K562 (cell line): ENCODE data around the gene SH3BGRL3. TPM values are rescaled to one million over a fixed set of nuclear protein-coding genes. Genes with fewer than 3 reads are reported as not detected.

Experiments used
- CHD2 ChIP-seq: IDR thresholded peaks from 2 replicates; pipeline ENCODE4 v1.6.1; 2011; ENCODE audit warnings: low read depth, low read length
- CREB3 ChIP-seq: fragments of 450-650 bp; conservative IDR thresholded peaks from 2 replicates; pipeline ENCODE4 v1.6.1; 2016; ENCODE audit warnings: missing genetic modification characterization, low read depth, mild to moderate bottlenecking, missing compliant biosample characterization, moderate library complexity
- HDAC6 ChIP-seq: IDR thresholded peaks from 2 replicates; pipeline ENCODE4 v1.6.1; 2012; ENCODE audit warnings: low read depth, mild to moderate bottlenecking, control low read depth, inconsistent platforms, low read length, moderate library complexity
- KLF1 ChIP-seq: fragments of 450-650 bp; IDR thresholded peaks from 2 replicates; pipeline ENCODE4 v1.6.1; 2016; ENCODE audit warnings: missing genetic modification characterization, missing compliant biosample characterization
- PHB2 ChIP-seq: fragments of 450-650 bp; IDR thresholded peaks from 2 replicates; pipeline ENCODE4 v1.6.1; 2017; ENCODE audit warnings: low read depth
- POLR2G ChIP-seq: fragments of 200-400 bp; formaldehyde crosslinking; IDR thresholded peaks from 2 replicates; pipeline ENCODE4 v1.6.1; 2017; ENCODE audit warnings: low read depth, mild to moderate bottlenecking, antibody characterized with exemption, low read length, moderate library complexity
- PYGO2 ChIP-seq: fragments of 450-650 bp; IDR thresholded peaks from 2 replicates; pipeline ENCODE4 v1.6.1; 2016; ENCODE audit warnings: mild to moderate bottlenecking, missing genetic modification characterization, moderate library complexity, missing compliant biosample characterization
- SLC30A9 ChIP-seq: fragments of 250-450 bp; sonication (Bioruptor Pico); IDR thresholded peaks from 2 replicates; pipeline ENCODE4 v1.8.0; 2022; ENCODE audit warnings: mild to moderate bottlenecking, moderate library complexity
- SNRNP70 ChIP-seq: fragments of 200-400 bp; formaldehyde crosslinking; optimal IDR thresholded peaks from 2 replicates; pipeline ENCODE3; 2017; ENCODE audit warnings: low read depth, low read length
- SRSF3 ChIP-seq: fragments of 200-400 bp; formaldehyde crosslinking; IDR thresholded peaks from 2 replicates; pipeline ENCODE4 v1.6.1; 2016; ENCODE audit warnings: mild to moderate bottlenecking, low read length, moderate library complexity; ENCODE audit not compliant: insufficient read depth
- SRSF7 ChIP-seq: fragments of 200-400 bp; formaldehyde crosslinking; optimal IDR thresholded peaks from 2 replicates; pipeline ENCODE3; 2017; ENCODE audit warnings: mild to moderate bottlenecking, low read depth, low read length
- ZNF239 ChIP-seq: fragments of 250-450 bp; sonication (Bioruptor Pico); IDR thresholded peaks from 2 replicates; pipeline ENCODE4 v1.4.0; 2020; ENCODE audit warnings: mild to moderate bottlenecking
- ZNF253 ChIP-seq: fragments of 250-450 bp; sonication (Bioruptor Pico); conservative IDR thresholded peaks from 2 replicates; pipeline ENCODE4 v1.6.1; 2021; ENCODE audit warnings: mild to moderate bottlenecking
- ZNF282 ChIP-seq: sonication (generic); formaldehyde crosslinking; IDR thresholded peaks from 2 replicates; pipeline ENCODE4 v1.8.1; 2023; ENCODE audit warnings: missing genetic modification reagents
- ZNF518B ChIP-seq: fragments of 250-450 bp; sonication (Bioruptor Pico); IDR thresholded peaks from 2 replicates; pipeline ENCODE4 v1.5.0; 2021; ENCODE audit warnings: mild to moderate bottlenecking, moderate library complexity
- ZNF551 ChIP-seq: fragments of 250-450 bp; sonication (Bioruptor Pico); IDR thresholded peaks from 2 replicates; pipeline ENCODE4 v1.5.0; 2021; ENCODE audit warnings: mild to moderate bottlenecking, moderate library complexity
- ZNF696 ChIP-seq: fragments of 250-450 bp; sonication (Bioruptor Pico); conservative IDR thresholded peaks from 2 replicates; pipeline ENCODE4 v1.4.0; 2020; ENCODE audit warnings: mild to moderate bottlenecking, moderate library complexity
- ZNF75A ChIP-seq: fragments of 450-650 bp; formaldehyde crosslinking; IDR thresholded peaks from 2 replicates; pipeline ENCODE4 v1.4.0; 2020; ENCODE audit warnings: mild to moderate bottlenecking
- ZNF785 ChIP-seq: fragments of 250-450 bp; sonication (Bioruptor Pico); IDR thresholded peaks from 2 replicates; pipeline ENCODE4 v1.4.0; 2020; ENCODE audit warnings: mild to moderate bottlenecking
- polyA plus RNA-seq, 8 experiments: library from polyadenylated mRNA; depleted of rRNA in 4 of 8; stranded (reverse) in 5 of 8; unstranded in 3 of 8; fragments of >200 nt; fragmentation: Nextera tagmentation in 2 of 8; fragmentation: Illumina TruSeq in 1 of 8; extraction: Ambion mirVana in 2 of 8; extraction: Trizol in 1 of 8; gene quantifications; 2 replicates each; pipeline versions ENCODE4 v1.2.1 to v1.2.3, GENCODE V29; 2011 to 2014; ENCODE audit warnings: inconsistent platforms in 1 of 8, missing spikeins in 1 of 8
- total RNA-seq, 7 experiments: library from RNA; depleted of rRNA in 6 of 7; stranded (reverse); fragments of >200 nt in 6 of 7; fragmentation: Illumina TruSeq in 2 of 7; extraction: Trizol in 2 of 7; gene quantifications; 2 replicates each; pipeline versions ENCODE4 v1.2.1 to v1.2.3, GENCODE V29; 2011 to 2021; ENCODE audit warnings: low replicate concordance in 1 of 7
- TF ChIP-seq, protein P1 (sequence below): sonication (generic); formaldehyde crosslinking; IDR thresholded peaks from 2 replicates; pipeline ENCODE4 v1.8.0; 2022; ENCODE audit warnings: missing genetic modification reagents, mild to moderate bottlenecking, borderline replicate concordance
- TF ChIP-seq, protein P2 (sequence below): fragments of 450-650 bp; formaldehyde crosslinking; IDR thresholded peaks from 2 replicates; pipeline ENCODE4 v1.4.0; 2020; ENCODE audit warnings: mild to moderate bottlenecking, moderate library complexity

The SH3BGRL3 gene
- total and polyA plus RNA-seq, 9 of the 15 experiments (the other 6 are each of a cell fraction or from before 2014, with no cell fraction given) = 30.3 to 140 (median 54.2) TPM

- TF ChIP-seq, protein P1, sequence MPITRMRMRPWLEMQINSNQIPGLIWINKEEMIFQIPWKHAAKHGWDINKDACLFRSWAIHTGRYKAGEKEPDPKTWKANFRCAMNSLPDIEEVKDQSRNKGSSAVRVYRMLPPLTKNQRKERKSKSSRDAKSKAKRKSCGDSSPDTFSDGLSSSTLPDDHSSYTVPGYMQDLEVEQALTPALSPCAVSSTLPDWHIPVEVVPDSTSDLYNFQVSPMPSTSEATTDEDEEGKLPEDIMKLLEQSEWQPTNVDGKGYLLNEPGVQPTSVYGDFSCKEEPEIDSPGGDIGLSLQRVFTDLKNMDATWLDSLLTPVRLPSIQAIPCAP (CRISPR knock-in tag) = no peak
- no peak for TF ChIP-seq KLF1
- TF ChIP-seq PHB2 = no peak
- no peak; the same call in 1 of the 2 replicates for TF ChIP-seq HDAC6
- TF ChIP-seq SRSF7 = no peak
- no peak for TF ChIP-seq ZNF785
- TF ChIP-seq, protein P2, sequence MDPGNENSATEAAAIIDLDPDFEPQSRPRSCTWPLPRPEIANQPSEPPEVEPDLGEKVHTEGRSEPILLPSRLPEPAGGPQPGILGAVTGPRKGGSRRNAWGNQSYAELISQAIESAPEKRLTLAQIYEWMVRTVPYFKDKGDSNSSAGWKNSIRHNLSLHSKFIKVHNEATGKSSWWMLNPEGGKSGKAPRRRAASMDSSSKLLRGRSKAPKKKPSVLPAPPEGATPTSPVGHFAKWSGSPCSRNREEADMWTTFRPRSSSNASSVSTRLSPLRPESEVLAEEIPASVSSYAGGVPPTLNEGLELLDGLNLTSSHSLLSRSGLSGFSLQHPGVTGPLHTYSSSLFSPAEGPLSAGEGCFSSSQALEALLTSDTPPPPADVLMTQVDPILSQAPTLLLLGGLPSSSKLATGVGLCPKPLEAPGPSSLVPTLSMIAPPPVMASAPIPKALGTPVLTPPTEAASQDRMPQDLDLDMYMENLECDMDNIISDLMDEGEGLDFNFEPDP (CRISPR knock-in tag) = no peak; the same call in 1 of the 2 replicates
- TF ChIP-seq ZNF551 (CRISPR knock-in tag) = no peak
- TF ChIP-seq POLR2G = peak; percentile 99
- TF ChIP-seq SNRNP70 = no peak
- TF ChIP-seq ZNF696 = no peak
- peak; percentile 78 for TF ChIP-seq CHD2
- no peak for TF ChIP-seq ZNF282 (CRISPR knock-in tag)
- TF ChIP-seq SLC30A9 (CRISPR knock-in tag) = no peak
- TF ChIP-seq ZNF239 (CRISPR knock-in tag) = no peak; the same call in 1 of the 2 replicates
- 0 out of 2 replicates have a peak, but pooled peaks have one; percentile 55 for TF ChIP-seq ZNF75A
- TF ChIP-seq ZNF253 (CRISPR knock-in tag) = no peak
- 0 out of 2 replicates have a peak, but pooled peaks have one; percentile 30 for TF ChIP-seq SRSF3
- no peak for TF ChIP-seq ZNF518B
- TF ChIP-seq PYGO2 = no peak
- no peak for TF ChIP-seq CREB3 (tag)
These were observed 45.8 kb upstream of the SH3BGRL3 start, which contains the start of gene CEP85 (continued) for GRCh38 chr1:26233903-26234643.
